NB4 (cell line): ENCODE data around the gene NUP160.
A peak's percentile ranks its signal among the peaks of the same experiment; 100 is the strongest.

Experiments used
- DNase-seq: peaks from one replicate; pipeline ENCODE4 v3.0.0; 2010; ENCODE audit warnings: low read depth
- H3K4me3 ChIP-seq: one replicate; pipeline ENCODE4 v1.5.1; 2011; ENCODE audit warnings: mild to moderate bottlenecking, low read depth, low read length, moderate library complexity
- MYC ChIP-seq: IDR thresholded peaks from 2 replicates; pipeline ENCODE4 v1.6.1; 2011; ENCODE audit warnings: low read depth, low read length
- POLR2A ChIP-seq: IDR thresholded peaks from 2 replicates; pipeline ENCODE4 v1.6.1; 2011; ENCODE audit warnings: mild to moderate bottlenecking; ENCODE audit not compliant: insufficient read length; ENCODE audit errors: extremely low read depth
- TF ChIP-seq, protein P1 (sequence below): IDR thresholded peaks from one replicate; pipeline ENCODE4 v1.5.1; 2012; ENCODE audit warnings: low read depth, low read length
- TF ChIP-seq, protein P2 (sequence below): IDR thresholded peaks from 2 replicates; pipeline ENCODE4 v1.6.1; 2011; ENCODE audit warnings: low read depth, low read length

NUP160 gene

DNA sequence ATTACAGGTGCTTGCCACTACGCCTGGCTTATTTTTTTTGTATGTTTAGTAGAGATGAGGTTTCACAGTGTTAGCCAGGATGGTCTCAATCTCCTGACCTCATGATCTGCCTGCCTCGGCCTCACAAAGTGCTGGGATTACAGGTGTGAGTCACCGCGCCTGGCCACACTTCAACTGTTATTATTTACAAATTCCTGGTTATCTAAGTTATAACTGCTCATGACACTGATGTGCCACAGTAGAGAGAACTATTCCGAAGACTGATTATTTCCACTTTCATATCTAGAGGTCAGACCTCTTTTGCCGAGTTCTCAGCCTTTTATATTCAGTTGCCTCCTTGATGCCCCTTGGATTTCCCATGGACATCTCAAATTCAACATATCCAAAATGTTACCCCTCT is 3.9 kb upstream of the NUP160 start:
- TF ChIP-seq POLR2A = no peak
- TF ChIP-seq, protein P1, sequence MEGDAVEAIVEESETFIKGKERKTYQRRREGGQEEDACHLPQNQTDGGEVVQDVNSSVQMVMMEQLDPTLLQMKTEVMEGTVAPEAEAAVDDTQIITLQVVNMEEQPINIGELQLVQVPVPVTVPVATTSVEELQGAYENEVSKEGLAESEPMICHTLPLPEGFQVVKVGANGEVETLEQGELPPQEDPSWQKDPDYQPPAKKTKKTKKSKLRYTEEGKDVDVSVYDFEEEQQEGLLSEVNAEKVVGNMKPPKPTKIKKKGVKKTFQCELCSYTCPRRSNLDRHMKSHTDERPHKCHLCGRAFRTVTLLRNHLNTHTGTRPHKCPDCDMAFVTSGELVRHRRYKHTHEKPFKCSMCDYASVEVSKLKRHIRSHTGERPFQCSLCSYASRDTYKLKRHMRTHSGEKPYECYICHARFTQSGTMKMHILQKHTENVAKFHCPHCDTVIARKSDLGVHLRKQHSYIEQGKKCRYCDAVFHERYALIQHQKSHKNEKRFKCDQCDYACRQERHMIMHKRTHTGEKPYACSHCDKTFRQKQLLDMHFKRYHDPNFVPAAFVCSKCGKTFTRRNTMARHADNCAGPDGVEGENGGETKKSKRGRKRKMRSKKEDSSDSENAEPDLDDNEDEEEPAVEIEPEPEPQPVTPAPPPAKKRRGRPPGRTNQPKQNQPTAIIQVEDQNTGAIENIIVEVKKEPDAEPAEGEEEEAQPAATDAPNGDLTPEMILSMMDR = no peak
- TF ChIP-seq MYC = no peak
- no peak for DNase-seq
- no peak overlapping the region for H3K4me3 ChIP-seq

DNA sequence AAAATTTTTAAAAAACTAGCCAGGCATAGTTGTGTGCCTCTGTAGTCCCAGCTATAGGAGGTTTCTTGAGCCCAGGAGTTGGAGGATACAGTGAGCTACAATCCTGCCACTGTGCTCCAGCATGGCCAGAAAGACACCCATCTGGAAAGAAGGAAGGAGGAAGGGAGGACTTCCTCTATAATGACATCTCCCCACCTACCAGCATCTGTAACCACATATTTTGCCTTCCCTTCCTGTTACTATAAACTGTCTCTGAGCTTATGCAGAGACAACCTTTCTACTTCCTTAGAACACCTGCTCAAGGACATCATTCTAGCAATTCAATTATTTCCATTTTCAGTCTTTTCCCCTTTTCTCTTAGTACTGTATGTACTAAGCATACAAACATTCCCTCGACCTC is 2.2 kb upstream of the NUP160 start:
- DNase-seq = peak; percentile 48
- TF ChIP-seq, protein P2, sequence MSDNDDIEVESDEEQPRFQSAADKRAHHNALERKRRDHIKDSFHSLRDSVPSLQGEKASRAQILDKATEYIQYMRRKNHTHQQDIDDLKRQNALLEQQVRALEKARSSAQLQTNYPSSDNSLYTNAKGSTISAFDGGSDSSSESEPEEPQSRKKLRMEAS = no peak
- TF ChIP-seq POLR2A (no peak), MYC (no peak)
- TF ChIP-seq, protein P1 = no peak
- H3K4me3 ChIP-seq = no peak overlapping the region

DNA sequence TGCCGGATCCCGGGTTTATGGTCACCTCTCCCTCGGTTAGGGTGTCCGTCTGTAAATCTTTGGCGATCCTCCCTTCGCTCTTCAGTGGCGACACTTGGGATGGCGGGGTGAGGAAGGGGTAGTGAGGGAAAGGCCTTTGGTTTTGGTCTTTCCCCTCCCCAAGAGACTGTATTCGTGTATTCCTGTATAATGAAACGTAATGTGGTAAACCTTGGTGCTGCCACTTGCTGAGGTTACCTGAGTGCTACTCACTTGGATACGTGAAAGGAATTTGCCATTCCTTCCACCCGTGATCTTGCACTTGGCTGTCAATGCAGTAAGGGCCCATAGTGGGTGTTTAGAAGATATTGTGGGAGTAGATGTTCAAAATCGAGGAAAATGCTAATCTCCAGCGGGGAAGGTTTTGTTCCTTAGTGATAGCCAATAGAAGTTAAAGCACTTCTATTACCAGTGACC is 578 bp upstream of the NUP160 start:
- no peak for DNase-seq
- TF ChIP-seq, protein P2 = no peak
- TF ChIP-seq, protein P1 = no peak
- TF ChIP-seq MYC (no peak), POLR2A (no peak)
- H3K4me3 ChIP-seq = peak overlapping the region; percentile 97

DNA sequence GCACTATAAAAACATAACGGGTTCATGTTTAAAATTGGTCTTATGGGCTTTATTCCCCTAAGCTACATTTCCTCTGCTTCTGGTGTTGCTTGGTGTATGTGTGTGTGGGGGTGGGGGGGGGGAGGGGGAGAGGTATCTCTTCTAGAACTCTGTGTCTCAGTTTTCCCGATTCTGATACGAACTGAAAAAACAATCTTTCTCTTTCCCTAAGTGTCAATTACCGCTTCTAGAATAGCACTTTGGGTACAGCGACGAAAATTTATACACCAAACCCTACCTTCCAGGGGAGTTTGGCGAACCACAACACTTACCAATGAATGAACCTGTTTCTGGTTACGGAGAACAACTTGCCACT is 636 bp downstream of the NUP160 start:
- peak overlapping the region; percentile 97 for H3K4me3 ChIP-seq
- no peak for TF ChIP-seq POLR2A
- TF ChIP-seq, protein P2 = no peak
- TF ChIP-seq MYC = no peak
- TF ChIP-seq, protein P1 = no peak
- DNase-seq = no peak

DNA sequence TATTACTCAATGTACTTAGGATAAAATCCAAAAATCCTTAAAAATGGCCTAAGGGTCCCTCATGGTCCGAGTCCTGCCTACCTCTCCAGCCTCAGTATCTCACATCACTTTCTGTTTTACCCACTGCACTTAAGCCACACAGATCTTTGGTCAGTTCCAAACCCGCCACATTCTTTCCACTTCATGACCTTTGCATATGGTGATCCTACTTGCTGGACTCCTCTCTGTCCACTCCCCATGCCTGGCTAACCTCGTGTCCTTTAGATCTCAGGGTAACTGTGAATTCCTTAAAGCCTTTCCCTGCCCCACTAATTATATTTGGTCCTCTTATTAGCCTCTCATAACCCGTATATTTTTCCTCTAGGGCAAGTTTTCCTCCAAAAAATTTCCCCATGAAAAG is 1.2 kb downstream of the NUP160 start:
- DNase-seq = no peak
- H3K4me3 ChIP-seq = peak overlapping the region; percentile 97
- TF ChIP-seq POLR2A (no peak), MYC (no peak)
- TF ChIP-seq, protein P2 = no peak
- TF ChIP-seq, protein P1 = no peak
